Kasumi-1 (cell line): ENCODE measurements around the gene EIF1AX.
"Not testable (repeated sequence)": the region's sequence is repeated elsewhere in the genome, so short reads cannot be mapped to it uniquely, and the experiment has no call there.

ENCODE experiments used
- DNase-seq, 2 experiments: peaks; one replicate each; lab custom pipeline; 2025; lab: John Stamatoyannopoulos, UW

EIF1AX gene

GRCh38 chrX:20126833-20127232 lies 14.8 kb downstream of the EIF1AX start:
- not testable (repeated sequence) for DNase-seq

GRCh38 chrX:20124964-20125363 lies 16.7 kb downstream of the EIF1AX start:
- no peak for DNase-seq

- no peak for DNase-seq
These were observed 23.4 kb downstream of the EIF1AX start for GRCh38 chrX:20118065-20118824.

- no peak for DNase-seq
These were observed 24.9 kb downstream of the EIF1AX start, which contains the start of gene MAP7D2 for GRCh38 chrX:20116577-20117240. Gene MAP7D2 (minus strand): TSS chrX:20116907. CDS start chrX:20116879, 28 bp downstream.

GRCh38 chrX:20116087-20116576 lies 25.5 kb downstream of the EIF1AX start:
- no peak for DNase-seq

GRCh38 chrX:20112022-20112774 lies 29.4 kb downstream of the EIF1AX start:
- no peak for DNase-seq

GRCh38 chrX:20111271-20111670 lies 30.4 kb downstream of the EIF1AX start:
- no peak for DNase-seq

GRCh38 chrX:20101934-20102581 lies 39.6 kb downstream of the EIF1AX start:
- no peak for DNase-seq

- DNase-seq: no peak
These were observed 50.1 kb downstream of the EIF1AX start for GRCh38 chrX:20091499-20091898.

- no peak for DNase-seq
These were observed 51.8 kb downstream of the EIF1AX start for GRCh38 chrX:20089845-20090244.

- DNase-seq: no peak
These were observed 61.4 kb downstream of the EIF1AX start for GRCh38 chrX:20080277-20080676.
